GM18867 (cell line): ENCODE results near the gene SPSB3.
"Not testable (repeated sequence)": the region's sequence is repeated elsewhere in the genome, so short reads cannot be mapped to it uniquely, and the experiment has no call there.

Experiments
- ATAC-seq: cut with Tn5 transposase; IDR thresholded peaks from one replicate; pipeline ENCODE4 v1.9.1; 2021; ENCODE audit warnings: mild to moderate bottlenecking, moderate library complexity; ENCODE audit not compliant: unreplicated experiment

Gene SPSB3

GRCh38 chr16:1744338-1744840 is 38.0 kb downstream of the SPSB3 start:
- no peak for ATAC-seq

GRCh38 chr16:1743376-1744337 is 38.7 kb downstream of the SPSB3 start:
- no peak for ATAC-seq

GRCh38 chr16:1741553-1742165 is 40.7 kb downstream of the SPSB3 start:
- ATAC-seq: no peak

DNA sequence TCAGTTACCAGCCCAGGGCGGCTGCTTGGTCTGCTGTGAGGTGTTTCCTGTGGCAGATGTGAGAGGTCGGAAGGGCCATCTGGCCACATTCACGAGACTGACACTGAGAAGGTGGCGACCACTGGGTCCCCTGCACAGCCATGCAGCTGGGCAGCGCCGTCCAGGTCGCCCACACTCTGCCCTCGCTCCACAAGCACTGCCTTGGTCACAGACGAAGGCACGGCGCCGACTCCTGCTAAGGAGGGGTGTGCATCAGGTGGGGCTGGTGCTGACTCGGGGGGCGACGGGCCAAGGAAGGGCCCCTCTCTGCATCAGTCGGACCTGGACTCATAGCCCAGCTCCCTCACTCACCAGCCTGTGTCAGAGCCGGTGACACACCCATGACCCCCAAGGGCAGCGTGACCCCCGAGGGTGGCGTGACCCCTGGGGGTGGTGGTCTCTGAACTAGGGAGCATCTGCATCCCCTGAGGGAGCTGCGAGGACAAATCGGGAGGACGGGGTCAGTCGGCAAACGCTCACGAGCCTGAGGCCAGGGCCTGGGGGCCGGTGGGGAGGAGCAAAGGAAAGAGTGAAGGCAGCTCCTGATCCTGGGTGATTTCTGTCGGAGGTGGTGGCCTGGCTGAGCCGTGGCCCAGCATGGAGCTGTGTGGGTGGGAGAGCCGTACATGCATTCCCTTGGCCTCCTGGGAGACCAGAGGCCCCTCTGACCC is 41.4 kb downstream of the SPSB3 start:
- ATAC-seq: no peak

- ATAC-seq: no peak
Observed at GRCh38 chr16:1740234-1740633, 42.1 kb downstream of the SPSB3 start.

DNA sequence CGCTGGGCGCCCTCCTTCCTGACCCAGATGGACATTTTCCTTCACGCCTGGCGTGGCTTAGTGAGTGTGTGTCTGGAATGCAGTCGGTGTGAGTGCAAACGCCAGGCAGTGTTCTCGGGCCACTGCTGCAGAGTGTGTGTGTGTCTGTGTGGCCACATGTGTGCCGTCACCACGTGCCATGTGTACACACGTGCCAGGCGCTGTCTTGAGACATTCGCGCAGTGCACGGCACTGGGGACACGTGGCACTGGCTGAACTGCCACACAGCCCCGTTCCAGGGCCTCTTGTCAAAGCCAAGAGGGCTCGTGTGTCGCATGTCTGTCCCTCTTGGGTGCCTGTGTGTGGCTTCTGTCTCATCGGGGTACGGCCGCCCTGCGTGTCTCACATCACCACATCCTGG is 47.6 kb downstream of the SPSB3 start:
- ATAC-seq: no peak

GRCh38 chr16:1734123-1734522 is 48.2 kb downstream of the SPSB3 start:
- ATAC-seq: no peak

DNA sequence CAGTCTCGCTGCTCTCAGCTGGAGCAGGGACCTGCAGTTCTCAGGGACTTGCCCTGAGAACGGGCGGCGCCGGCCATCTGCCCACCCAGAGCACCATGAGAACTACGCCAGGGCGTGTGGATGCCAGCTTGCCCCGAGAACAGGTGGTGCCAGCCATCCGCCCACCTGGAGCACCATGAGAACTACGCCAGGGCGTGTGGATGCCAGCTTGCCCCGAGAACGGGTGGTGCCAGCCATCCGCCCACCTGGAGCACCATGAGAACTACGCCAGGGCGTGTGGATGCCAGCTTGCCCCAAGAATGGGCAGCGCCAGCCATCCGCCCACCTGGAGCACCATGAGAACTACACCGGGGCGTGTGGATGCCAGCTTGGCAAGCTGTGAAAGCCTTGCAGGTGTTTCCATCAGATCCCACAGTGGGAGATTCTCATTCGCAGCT is 49.8 kb downstream of the SPSB3 start:
- not testable (repeated sequence) for ATAC-seq

GRCh38 chr16:1732071-1732470 is 50.3 kb downstream of the SPSB3 start:
- ATAC-seq: no peak

DNA sequence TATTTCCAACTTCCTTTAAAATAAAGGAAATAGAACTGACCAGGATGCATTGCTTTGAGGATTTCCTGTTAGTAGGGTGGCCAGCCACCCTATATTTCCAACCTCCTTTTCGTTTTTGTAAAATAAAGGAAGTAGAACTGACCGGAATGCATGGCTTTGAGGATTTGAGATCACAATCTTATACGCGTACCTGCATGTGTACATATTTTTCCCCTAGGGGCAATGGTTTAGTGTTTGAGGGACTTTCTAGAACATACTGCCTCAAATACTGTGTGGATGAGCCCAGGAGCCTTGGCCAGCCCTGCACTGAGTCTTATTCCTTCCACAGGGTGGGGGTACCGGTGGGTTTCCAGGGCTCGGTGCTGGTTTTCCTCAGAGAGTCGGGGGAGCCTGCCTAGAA is 50.8 kb downstream of the SPSB3 start:
- no peak for ATAC-seq

- ATAC-seq: no peak
Observed at GRCh38 chr16:1731073-1731472, 51.3 kb downstream of the SPSB3 start.

DNA sequence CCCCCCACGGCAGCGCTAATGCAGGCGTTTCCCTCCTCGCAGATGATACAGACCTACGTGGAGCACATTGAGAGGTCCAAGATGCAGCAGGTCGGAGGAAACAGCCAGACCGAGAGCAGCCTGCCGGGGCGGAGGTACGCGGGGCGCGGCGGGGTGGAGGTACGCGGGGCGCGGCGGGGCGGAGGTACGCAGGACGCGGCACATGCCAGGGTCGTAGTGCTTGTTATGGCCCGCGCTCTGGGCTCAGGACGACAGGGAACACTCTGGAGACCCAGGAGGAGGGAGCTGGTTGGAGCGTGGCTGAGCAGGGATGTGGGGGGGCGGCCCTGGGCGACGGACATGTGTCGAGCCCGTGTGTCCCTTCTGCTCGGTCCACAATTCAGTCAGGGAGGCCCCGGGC is 52.9 kb downstream of the SPSB3 start:
- no peak for ATAC-seq

GRCh38 chr16:1729026-1729425 is 53.3 kb downstream of the SPSB3 start:
- no peak for ATAC-seq

DNA sequence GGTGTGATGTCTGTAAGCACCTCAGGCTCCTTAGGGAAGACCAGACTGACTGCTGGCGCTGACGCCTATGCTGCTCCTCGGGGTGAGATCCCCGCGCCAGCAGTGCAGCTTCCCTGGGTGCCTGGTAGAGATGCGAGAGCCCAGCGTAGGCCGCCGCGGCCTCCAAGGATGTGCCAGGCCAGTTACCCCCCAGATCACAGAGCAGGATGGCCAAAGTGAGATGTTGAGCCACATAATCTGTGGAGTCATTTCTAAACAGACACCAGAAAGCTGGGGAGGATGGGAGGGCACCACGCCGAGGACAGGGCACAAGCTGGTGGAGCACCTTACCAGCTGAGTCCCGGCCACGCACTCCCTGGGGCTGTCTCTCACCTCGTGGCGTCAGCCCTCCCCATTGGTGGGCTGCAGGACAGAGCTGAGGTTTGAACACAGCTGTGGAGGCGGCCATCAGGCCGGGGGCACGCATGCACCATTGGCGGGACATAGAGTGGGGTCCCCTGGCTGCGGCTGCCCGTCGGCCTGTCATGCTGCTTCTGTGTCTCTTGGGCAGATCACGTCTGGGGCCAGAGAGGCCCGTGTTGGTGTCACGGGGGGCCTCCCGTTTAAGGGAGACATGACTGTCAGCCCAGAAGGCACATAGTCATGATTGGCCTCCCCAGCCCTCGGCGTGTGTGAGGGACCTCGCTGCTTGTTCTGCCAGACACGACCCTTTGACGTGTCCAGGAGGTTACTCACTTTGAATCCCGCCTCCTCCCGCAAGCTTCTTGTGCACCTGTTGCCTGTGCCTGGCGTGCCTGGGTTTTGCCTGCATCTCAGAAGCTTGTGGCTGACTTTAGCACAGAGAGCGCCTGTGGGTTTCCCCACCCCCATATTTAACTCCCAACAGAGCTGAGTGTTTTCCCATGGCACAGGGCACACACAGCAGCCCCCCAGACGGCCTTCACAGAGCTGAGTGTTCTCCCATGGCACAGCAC is 54.4 kb downstream of the SPSB3 start:
- no peak for ATAC-seq
